CD4-positive, alpha-beta T cell treated with Interferon gamma for 1 hour (primary cell): ENCODE measurements around the gene PBRM1.
A peak's percentile ranks its signal among the peaks of the same experiment; 100 is the strongest.
"Not testable (repeated sequence)": the region's sequence is repeated elsewhere in the genome, so short reads cannot be mapped to it uniquely, and the experiment has no call there.

Source experiments
- DNase-seq: peaks from one replicate; pipeline ENCODE4 v3.0.0-alpha.2; 2020

PBRM1 gene

DNA sequence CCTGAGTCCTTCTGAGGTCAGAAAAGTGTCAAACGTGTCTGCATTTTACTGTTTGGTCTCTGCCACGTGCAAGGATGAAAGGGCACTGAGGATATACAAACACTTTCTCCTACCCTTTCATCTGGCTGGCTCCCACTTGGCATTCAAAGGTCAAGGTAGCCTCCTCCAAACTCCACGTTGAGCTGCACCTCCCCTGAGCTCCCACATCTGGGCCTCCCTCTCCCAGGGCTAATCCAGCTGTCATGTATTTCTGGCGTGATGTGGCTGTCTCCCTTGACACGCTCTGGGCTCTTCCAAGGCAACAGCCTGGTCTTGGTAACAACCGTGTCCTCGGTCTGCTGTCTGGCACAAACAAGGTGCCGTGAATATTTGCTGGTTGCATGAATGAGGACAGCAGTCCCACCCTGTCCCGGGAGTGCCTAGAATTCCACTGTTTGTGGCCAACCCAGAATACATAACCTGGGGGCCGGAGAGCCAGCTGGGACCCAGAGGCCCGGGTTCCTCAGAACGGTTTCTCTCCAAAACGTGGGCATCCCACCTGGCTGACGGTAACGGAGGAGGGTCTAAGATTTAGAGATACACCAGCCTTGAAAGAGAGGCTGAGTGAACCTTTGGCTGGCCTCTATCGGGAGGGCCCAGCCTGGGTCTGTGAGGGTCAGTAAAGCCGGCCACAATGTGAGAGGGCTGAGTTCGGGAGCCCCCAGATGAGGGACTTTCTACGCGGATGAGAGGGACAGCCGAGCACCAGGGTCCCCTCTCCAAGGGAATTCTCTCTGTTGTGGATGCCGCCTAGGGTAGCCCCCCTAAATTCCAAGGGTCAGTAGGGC, 19.1 kb upstream of the PBRM1 start:
- no peak for DNase-seq

DNA sequence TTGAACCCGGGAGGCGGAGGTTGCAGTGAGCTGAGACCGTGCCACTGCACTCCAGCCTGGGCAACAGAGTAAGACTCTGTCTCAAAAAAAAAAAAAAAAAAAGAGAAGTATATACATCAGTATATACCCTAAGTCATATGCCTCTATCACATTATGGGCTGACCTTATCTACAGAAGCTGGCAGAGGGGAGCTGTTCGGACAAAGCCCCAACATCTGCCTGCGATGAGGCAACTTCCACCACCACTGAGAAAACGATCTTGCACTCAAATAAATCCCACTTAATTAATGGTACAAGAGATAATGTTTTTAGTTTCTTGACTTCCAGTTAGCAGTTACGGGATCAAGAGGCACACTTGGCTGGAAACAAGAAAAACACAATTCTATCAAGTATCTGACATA, 17.6 kb upstream of the PBRM1 start:
- no peak for DNase-seq

DNA sequence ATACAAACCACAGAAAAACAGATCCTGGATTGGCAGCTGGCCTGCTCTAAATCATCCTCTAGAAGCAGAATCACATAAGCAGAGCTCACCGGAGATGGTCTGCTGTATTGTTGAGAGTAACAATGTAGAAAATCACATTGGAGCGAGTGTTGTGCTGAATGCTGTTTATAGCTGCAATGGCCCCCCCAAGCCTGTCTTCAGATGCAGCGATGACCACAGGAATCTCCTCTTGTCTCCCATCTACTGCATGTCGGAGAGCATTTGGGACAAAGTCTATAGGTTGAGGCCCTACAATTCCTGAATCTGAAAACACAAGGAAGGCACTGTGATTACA, 11.9 kb upstream of the PBRM1 start:
- no peak for DNase-seq

DNA sequence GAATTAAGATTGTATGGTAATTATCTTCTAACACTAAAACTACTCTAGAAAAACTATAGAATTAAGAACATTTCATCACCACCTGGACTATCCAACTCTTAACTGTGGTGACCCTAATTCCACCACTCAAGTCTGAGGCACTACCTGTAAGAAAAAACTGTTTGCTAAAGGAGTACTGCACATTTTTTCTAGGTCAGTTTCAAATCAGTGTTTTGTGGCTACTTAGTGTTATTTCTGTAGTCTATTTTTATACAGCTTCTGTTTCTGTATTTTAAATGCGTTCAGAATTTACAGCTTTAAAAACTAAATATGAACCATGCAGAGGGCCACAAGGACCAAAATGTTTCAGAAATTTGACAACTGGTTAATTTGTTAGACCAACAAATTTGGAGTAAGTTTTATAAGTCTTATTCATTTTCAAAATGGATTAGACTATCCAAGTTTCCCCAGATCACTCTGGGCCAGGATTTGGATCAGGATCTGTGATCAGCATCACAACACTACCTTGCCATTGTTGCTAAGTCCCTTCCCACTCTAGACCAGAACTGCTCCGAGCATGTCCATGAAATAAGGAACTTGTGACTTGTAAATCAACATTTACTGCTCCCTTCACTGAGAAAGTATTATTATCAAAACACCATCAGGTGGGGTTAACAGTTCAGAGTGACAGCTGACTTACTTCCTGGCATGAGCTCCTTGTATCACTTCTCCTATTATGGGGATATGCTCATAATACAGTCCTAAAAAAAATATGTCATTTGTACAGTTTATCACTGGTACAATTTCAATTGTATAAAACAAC, 11.3 kb upstream of the PBRM1 start:
- DNase-seq = no peak

DNA sequence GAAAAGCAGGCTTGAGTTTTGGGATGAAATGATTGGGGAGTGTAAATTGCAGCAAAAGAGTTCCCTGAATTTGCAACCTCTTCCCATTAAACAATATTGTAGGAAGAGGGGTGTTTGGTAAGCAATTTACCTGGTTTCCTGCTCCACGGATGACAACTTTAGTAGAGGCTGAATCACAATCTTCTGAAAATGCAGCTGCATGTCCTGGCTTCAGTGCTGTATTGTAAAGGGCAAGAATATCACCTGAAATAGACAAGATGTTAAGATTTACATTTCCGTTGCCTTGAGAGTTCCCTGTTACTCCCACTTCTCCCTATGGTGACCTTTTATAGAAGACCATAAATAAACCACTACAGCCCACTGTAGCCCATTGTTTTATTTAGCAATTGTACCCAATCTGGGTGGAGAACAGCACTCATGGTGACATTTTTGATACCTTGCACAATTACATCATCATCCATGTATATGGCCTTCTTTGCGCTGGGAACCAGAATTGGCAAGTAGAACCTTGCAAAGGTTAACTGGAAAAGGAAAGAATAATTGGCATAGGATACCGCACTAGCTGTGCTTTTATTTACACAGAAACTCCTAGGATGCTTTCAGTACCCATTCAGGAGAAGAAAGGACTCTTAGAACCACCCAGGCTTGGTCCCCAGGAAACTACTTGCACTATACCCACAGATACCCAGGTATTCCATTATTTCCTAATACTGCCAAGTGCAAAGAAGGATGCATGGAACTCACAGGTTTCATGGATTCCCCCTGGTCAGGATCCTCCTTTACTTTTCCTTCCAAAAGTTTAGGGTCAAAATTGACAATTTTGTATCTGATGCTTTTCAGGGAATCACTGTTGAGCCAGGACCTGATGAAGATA, 10.3 kb upstream of the PBRM1 start:
- DNase-seq = no peak

DNA sequence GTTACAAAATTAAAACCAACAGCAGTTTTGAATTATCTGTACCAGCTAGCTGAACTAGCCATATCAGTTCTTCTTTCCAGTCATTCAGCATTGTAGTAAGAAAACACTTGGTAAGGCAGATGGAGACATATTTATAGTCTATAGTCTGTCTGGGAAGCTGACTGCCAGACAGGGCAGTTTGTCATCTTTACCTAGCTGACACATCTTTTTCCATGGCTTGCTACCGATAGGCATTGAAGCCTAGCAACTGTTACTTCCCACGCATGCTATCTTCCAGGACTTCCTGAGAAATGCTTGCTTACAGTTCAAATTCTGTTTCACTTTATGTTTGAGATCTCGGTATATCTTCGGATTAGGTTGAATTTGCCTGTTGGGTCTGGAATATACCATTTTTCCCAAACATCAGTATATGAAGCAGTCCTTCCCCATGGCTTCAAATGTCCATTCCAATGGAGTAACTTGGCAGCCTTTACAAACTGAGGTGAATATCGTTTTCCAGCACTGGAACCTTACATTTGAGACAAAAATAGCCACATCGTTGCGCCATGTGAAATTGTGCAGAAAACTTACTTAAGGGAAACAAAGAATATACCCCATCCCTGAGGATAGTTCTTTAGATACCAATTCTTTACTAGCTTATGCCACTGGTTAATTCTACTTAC, 8.9 kb upstream of the PBRM1 start:
- no peak for DNase-seq

DNA sequence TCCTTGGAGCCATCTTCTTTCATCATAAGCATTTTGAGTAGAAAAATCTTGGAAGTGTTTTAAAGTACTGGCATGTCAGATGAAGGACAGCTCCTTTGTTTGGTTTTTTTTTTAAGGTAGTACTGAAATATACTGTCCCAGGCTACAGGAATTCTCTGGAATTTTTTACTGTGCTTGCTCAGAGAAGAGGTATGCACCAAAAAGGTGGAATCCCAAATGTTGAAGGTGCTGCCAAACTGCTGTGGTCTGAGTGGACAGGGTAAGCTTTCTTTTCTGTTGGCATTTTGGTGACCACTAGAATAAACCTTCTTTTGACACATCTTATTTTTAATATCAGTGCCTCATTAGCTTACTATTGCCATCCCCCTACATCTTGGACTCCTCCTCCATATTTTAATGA, 7.4 kb upstream of the PBRM1 start:
- no peak for DNase-seq

DNA sequence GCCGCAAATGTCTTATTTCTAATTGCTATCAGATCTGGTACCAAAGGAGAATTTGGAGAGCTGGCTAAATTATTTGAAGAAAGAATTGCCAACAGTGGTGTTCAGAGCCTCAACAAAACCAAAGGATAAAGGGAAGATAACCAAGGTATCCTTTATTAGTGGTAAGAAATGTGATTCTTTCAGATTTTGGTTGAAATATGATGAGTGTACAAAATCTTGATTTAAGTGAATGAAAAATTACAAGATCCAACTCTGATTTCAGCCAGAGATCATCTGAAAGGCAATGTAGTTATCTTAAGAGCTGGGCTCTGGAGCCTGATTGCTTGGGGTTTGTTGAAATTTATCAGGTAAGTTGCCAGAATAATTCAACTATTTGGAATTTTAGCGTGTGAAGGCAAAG, 4.8 kb upstream of the PBRM1 start:
- no peak for DNase-seq

DNA sequence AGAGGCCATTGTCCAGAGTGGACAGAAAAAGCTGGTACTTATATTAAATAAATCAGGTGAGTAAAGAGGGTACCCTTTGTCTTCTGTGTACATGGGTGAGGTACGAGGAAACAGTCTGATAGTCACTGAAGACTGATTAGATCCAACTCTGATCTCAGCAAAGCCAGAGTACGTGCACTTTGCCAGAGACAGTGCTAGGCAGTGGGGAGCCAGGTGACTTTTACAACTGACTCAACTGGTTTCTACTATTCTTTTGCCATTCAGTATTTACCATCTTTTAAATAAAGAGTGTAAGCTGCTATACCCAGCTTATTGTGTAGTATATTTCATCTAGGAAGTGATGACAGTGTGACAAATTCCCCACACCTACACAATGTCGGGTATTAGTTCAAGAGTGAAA, 3.4 kb upstream of the PBRM1 start:
- no peak for DNase-seq

DNA sequence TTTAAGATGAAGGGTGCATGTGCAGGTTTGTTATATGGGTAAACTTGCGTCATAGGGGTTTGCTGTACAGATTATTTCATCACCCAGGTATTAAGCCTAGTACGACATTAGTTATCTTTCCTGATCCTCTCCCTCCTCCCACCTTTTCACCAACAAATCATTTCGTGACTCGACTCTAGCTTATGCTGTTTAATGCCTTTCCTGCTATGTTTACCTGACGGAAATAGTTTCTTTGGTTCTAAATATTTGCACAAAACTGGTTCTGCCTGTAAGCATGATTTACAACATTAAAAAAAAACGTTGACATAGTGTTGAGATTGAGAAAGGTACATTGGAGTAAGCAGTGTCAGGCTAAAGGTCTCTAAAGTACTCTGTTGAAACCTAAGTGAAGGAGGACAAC, 2.6 kb upstream of the PBRM1 start:
- DNase-seq = no peak

DNA sequence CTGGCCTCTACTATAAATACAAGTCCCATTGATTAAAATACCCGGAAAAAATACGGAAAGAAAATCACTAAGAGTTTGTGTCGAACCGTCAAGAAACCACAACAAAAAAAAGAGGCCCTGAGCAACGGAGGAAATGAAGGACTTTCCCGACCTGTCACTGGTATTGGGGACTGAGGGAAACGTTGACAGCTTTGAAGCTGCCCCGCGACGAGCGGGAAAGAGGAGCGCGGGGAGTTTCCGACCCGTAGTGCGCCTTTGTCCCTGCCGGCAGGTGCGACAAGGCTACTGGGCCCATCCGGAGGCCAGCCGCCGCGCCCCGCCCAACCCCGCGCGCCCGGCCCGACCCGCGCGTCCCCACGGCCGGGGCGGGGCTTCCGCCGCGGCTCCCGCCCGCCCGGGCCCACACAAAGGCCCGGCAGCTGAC, 416 bp downstream of the PBRM1 start:
- peak; percentile 83 for DNase-seq

DNA sequence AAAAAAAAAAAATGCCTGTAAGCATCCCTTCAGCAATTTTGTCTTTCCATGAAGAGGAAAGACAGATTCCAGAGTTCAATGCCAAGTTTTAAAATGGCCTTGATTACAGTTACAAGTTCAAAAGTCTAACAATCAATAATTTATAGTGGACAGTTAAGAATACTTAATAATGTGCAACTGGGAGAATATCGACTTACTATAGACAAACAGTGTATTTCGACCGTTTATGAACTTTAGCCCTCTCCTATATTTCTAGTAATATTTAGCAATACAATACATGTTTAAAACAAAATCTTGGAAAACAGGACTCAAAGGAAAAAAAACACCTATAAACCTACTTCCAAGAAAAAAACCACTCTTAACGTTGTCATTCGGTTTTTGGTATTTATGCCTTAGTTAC, 1.5 kb downstream of the PBRM1 start:
- DNase-seq = no peak

DNA sequence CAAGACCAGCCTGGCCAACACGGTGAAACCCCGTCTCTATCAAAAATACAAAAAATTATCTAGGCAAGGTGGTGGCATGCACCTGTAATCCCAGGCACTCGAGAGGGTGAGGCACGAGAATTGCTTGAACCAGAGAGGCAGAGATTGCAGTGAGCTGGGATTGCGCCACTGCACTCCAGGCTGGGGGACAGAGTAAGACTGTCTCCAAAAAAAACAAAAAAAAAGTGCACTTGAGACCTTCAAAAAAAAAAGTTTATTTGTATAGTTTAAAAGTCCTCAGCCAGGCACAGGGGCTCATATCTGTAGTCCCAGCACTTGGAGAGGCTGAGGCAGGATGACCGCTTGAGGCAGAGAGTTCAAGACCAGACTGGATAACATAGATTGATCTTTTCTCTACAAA, 2.1 kb downstream of the PBRM1 start:
- DNase-seq = no peak

DNA sequence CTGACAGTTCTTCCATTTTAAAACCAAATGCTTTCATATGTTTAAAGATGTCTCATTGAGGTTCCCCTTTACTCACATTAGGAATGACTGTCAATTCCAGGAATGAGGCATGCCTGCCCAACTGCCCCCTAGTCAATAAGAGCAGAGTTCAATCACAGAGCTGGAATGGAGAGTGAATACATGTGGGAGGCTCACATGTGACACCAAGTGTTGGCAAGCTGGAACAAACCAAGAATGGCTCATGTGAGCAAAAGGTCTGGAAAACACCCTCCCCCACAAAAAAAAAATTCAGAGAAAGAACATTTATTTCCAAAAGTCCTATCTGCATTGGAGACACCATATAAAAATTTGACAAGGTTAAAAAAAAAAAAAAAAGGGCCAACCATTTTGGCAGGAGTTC, 3.7 kb downstream of the PBRM1 start:
- no peak for DNase-seq

DNA sequence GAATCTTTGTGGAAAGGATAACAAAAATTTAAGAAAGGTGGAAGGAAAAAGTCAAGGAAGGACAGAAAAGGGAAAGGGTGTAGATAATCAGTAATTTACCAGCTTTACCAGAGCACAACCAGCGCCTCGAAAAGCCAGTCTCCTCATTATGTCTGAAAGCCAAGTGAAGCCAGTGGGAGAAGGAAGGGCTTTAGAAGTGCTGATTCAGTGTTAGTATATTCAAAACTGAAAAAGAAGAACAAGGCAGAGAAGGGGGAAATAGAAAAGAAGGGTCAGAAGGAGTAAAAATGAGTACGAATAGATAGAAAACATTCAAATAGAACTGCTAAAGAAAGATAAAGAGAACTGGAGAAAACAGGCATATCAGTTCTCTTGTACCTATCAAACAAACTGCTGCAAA, 4.1 kb downstream of the PBRM1 start:
- DNase-seq = no peak

DNA sequence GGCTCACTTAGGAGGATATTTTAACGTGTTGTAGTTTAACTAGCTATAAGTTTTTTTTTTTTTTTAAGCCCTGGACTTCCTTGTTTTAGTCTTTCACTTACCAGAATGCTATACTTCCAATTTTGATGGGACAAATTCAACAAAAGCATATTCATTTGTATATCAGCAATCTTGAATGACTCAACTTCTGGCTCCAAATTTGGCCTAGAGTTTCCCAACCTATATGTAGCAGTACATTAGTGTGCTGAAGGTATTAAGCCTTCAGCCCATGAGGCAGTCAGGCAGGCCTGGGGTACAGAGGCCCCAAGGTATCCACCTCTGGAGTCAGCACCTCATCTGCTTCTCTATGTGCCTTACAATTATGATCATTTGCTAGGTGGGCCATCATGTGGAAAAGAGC, 5.9 kb downstream of the PBRM1 start:
- no peak for DNase-seq

DNA sequence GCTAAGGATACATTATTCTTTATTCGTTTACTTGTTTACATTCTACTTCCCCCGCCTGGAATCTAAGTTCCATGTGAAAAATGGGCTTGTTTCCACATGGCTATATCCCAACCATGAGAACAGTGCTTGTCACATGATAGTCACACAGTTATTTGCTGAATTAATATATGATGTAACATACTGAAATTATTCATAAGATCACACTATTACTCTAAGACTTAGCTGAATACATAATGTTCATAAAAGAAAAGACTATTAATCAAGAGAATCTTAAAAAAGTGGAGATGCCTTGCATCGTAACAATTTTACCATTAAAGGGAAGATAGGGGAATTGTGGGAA, 6.5 kb downstream of the PBRM1 start:
- no peak for DNase-seq

DNA sequence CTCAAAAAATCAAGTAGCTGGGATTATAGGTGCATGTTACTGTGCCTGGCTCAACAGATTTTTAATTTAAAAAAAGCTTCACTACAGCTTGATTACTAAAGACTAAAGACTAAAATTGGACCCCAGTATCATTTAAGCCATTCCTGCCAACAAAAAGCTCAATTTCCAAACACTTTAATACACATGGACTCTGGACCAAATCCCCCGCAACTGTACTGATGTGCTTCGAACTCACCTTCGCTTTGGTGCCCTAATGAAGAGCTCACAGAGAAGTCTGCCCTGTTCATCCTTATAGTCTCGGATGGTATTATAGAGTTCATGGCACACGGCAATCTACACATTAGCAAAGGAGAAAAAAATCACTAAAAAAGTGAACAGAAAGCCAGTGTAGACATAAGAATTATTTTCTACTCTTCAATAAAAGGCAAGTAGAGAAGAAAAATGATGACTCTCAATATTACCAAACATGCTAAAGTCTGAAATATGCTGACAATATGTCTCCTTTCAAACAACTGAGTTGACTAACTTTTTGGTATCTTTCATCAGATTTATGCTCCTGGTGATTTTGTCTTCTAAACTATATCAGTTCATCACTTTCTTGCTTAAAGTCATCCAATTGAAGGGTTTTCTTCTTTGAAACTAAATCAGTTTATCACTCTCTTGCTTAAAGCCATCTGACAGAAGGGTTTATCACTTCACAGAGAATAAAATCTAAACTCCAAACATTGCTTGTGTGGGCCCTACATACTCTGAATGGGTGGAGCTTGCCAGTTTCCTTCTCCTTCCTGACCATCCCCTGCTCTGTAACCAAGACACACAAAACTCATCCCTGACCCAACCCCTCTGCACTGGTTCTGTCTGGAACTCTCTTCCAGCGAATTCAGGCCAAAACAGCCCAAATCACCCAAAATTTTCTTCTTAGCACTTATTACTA, 7.2 kb downstream of the PBRM1 start:
- DNase-seq = no peak

DNA sequence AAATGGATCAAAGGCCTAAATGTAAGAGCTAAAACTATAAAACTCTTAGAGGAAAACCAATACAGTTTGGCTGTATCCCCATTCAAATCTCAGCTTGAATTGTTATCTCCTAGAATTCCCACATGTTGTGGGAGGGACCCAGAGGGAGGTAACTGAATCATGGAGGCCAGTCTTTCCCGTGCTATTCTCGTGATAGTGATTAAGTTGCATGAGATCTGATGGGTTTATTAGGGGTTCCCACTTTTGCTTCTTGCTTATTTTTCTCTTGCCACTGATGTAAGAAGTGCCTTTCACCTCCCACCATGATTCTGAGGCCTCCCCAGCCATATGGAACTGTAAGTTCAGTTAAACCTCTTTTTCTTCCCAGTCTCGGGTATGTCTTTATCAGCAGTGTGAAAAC, 9.5 kb downstream of the PBRM1 start:
- DNase-seq = not testable (repeated sequence)

DNA sequence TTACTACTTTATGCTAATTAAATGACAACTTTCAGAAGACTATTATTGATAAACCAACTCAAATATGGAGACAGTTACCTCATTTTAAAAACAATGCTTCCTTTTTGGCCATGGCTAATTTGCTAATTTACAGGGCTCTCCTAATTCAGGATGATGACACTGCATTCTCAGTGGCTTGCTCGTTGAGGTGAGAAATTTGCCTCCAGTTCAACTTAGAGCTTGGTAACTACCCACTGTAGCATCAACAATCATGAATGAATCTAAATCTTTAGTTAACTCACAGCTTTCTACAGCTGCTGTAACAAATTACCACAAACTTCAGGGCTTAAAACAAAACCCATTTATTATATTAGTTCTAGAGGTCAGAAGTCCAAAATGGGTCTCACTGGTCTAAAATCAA, 14.0 kb downstream of the PBRM1 start:
- no peak for DNase-seq

DNA sequence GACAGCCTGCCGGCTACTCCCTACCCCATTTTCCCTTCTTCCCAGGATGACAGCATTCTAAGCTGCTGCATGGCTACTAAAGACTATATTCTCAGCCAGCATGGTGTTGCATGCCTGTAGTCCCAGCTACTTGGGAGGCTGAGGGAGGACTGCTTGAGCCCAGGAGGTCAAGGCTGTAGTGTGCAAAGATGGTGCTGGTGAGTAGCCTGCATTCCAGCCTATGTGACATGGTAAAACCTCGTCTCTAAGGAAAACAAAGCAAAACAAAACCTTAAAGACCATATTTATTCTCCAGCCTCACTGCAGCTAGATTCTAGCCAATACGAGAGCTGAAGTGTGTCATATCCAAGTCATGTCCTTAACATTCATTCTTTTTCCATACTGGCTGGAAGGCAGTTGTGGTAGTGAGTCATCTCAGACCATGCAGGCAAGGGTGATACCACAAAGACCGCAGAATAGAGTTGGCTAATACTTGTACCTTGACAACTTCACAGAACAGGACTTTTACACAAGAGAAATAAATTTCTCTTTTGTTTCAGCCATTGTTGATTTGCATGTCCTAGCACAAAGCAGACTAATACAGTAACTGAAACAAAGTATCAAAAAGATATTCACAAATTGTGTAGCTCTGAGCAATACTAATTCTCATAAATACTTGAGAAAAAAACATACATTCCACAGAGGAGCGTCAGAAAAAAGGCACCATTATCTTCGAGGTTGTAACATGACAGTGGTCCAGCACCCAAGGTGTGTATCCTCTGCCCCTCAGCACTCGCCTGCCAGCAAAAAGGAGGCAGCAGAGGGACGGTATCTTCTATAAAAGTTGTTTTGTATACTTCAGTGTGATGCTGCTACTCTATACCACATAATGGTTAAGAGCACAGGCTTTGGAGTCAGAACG, 14.8 kb downstream of the PBRM1 start:
- DNase-seq = peak; percentile 14
